Upper lobe of left lung (tissue), 4 donors: Measurements from ENCODE around the gene SPPL2A.

Experiments used
- CTCF ChIP-seq, 6 experiments: fragments of 450-650 bp in 4 of 6; fragments of 200-600 bp in 2 of 6; sonication (generic) in 2 of 6; IDR thresholded peaks; one replicate each; pipeline ENCODE4 v1.5.1; 2016 to 2019; ENCODE audit warnings: antibody characterized with exemption in 6 of 6
- POLR2A ChIP-seq, 4 donors: fragments of 450-650 bp; IDR thresholded peaks; one replicate each; pipeline ENCODE4 v1.5.1; 2016 to 2017; ENCODE audit warnings: antibody characterized with exemption in 4 of 4, mild to moderate bottlenecking in 2 of 4
- POLR2AphosphoS5 ChIP-seq, 2 donors: sonication (generic); formaldehyde crosslinking; IDR thresholded peaks; one replicate each; pipeline ENCODE4 v1.5.1; 2017; ENCODE audit warnings: antibody characterized with exemption in 2 of 2

- TF ChIP-seq CTCF (IDR thresholded peaks at IDR 0.05) (no peak), POLR2A (IDR thresholded peaks at IDR 0.05) (no peak), POLR2AphosphoS5 (IDR thresholded peaks at IDR 0.05) (no peak)
Measured at GRCh38 chr15:50740955-50741354, 24.6 kb downstream of the SPPL2A start.
